Ovary (tissue), 3 donors: ENCODE results near the gene SORD.
"Not testable (repeated sequence)": the region's sequence is repeated elsewhere in the genome, so short reads cannot be mapped to it uniquely, and the experiment has no call there.

ENCODE experiments used
- EP300 ChIP-seq: sonication (generic); formaldehyde crosslinking; IDR thresholded peaks from one replicate; pipeline ENCODE4 v1.6.1; 2017; ENCODE audit warnings: antibody characterized with exemption
- TF ChIP-seq, protein P1 (sequence below), 3 donors: fragments of 450-650 bp in 2 of 3; fragments of 200-600 bp in 1 of 3; IDR thresholded peaks; one replicate each; pipeline versions ENCODE4 v1.5.1 to v1.8.0; 2016 to 2022; ENCODE audit warnings: antibody characterized with exemption in 3 of 3, mild to moderate bottlenecking in 1 of 3
- donor health status: DM: no; HTN: no; CAD: no.

DNA sequence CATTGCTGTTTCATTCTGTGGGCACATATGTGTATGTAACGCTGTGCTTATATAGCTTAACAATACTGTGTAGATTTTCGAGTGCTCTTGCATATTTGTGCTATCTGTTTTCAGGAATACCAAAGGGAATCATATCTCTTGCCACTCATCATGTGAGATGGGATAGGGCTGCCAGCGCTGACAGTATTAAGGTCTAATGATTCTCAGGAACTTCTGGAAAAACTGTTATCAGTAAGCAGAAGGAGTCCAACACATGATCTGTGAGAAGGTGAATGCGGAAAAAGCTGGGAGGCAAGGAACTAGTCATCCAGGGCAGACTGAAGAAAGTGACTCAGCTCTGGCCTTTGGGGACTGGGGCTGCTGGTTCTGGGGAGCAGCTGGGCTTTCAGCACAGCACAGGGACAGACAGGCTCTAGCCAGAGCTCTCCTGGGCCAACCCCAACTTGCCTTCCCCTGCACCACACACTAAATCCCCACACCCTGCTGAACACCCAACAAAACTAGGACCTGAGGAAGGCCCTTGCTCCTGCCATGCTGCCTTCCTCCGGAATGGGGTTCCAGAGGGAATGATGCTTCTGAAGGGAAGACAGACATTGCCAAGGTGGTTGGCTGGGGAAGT lies 56.7 kb downstream of the SORD start:
- TF ChIP-seq, protein P1, sequence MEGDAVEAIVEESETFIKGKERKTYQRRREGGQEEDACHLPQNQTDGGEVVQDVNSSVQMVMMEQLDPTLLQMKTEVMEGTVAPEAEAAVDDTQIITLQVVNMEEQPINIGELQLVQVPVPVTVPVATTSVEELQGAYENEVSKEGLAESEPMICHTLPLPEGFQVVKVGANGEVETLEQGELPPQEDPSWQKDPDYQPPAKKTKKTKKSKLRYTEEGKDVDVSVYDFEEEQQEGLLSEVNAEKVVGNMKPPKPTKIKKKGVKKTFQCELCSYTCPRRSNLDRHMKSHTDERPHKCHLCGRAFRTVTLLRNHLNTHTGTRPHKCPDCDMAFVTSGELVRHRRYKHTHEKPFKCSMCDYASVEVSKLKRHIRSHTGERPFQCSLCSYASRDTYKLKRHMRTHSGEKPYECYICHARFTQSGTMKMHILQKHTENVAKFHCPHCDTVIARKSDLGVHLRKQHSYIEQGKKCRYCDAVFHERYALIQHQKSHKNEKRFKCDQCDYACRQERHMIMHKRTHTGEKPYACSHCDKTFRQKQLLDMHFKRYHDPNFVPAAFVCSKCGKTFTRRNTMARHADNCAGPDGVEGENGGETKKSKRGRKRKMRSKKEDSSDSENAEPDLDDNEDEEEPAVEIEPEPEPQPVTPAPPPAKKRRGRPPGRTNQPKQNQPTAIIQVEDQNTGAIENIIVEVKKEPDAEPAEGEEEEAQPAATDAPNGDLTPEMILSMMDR (IDR thresholded peaks at IDR 0.05), result not testable (repeated sequence)
- not testable (repeated sequence) for TF ChIP-seq EP300
